HG02943 (cell line): Measurements from ENCODE around the gene FNDC3B.
"Not testable (repeated sequence)": the region's sequence is repeated elsewhere in the genome, so short reads cannot be mapped to it uniquely, and the experiment has no call there.

ENCODE experiments used
- ATAC-seq: cut with Tn5 transposase; IDR thresholded peaks from one replicate; pipeline ENCODE4 v1.9.1; 2021; ENCODE audit warnings: mild to moderate bottlenecking, low read depth, moderate library complexity; ENCODE audit not compliant: unreplicated experiment

FNDC3B gene

GRCh38 chr3:172090035-172090434, 50.7 kb downstream of the FNDC3B start:
- no peak for ATAC-seq

- ATAC-seq = no peak
Measured at GRCh38 chr3:172092658-172093057, 53.3 kb downstream of the FNDC3B start.

- not testable (repeated sequence) for ATAC-seq
Measured at GRCh38 chr3:172093581-172094443, 54.4 kb downstream of the FNDC3B start.

- peak; percentile 92 for ATAC-seq
Measured at GRCh38 chr3:172094621-172095557, 55.5 kb downstream of the FNDC3B start.

GRCh38 chr3:172096881-172097420, 57.6 kb downstream of the FNDC3B start:
- ATAC-seq = no peak

- no peak for ATAC-seq
Measured at GRCh38 chr3:172097585-172097984, 58.2 kb downstream of the FNDC3B start.

- ATAC-seq = no peak
Measured at GRCh38 chr3:172098698-172099494, 59.5 kb downstream of the FNDC3B start.

- ATAC-seq = no peak
Measured at GRCh38 chr3:172099495-172099808, 60.1 kb downstream of the FNDC3B start.

- ATAC-seq = peak; percentile 47
Measured at GRCh38 chr3:172100482-172100881, 61.1 kb downstream of the FNDC3B start.

- ATAC-seq = peak; percentile 44
Measured at GRCh38 chr3:172101107-172101506, 61.7 kb downstream of the FNDC3B start.

GRCh38 chr3:172102123-172102882, 62.9 kb downstream of the FNDC3B start:
- no peak for ATAC-seq

- ATAC-seq = no peak
Measured at GRCh38 chr3:172102883-172103310, 63.5 kb downstream of the FNDC3B start.

- no peak for ATAC-seq
Measured at GRCh38 chr3:172103724-172104123, 64.3 kb downstream of the FNDC3B start.

GRCh38 chr3:172104471-172105072, 65.2 kb downstream of the FNDC3B start:
- no peak for ATAC-seq

GRCh38 chr3:172106037-172106954, 66.9 kb downstream of the FNDC3B start:
- ATAC-seq = no peak

GRCh38 chr3:172106989-172107388, 67.6 kb downstream of the FNDC3B start:
- ATAC-seq = peak; percentile 53

- peak; percentile 89 for ATAC-seq
Measured at GRCh38 chr3:172107403-172107802, 68.0 kb downstream of the FNDC3B start.

GRCh38 chr3:172110127-172110779, 70.9 kb downstream of the FNDC3B start:
- ATAC-seq = no peak
